Stomach (tissue), 4 donors: ENCODE data around the gene ZNF438.

Experiments
- CTCF ChIP-seq, 7 experiments: fragments of 450-650 bp in 4 of 7; fragments of 200-600 bp in 3 of 7; sonication (generic) in 3 of 7; IDR thresholded peaks; one replicate each; pipeline ENCODE4 v1.5.1; 2016 to 2019; ENCODE audit warnings: antibody characterized with exemption in 7 of 7, control low read depth in 2 of 7, mild to moderate bottlenecking in 1 of 7
- POLR2A ChIP-seq, 4 donors: fragments of 450-650 bp; IDR thresholded peaks; one replicate each; pipeline ENCODE4 v1.6.1; 2016; ENCODE audit warnings: antibody characterized with exemption in 4 of 4, control low read depth in 2 of 4, mild to moderate bottlenecking in 1 of 4, moderate library complexity in 1 of 4

- TF ChIP-seq POLR2A (IDR thresholded peaks at IDR 0.05), result no peak
- TF ChIP-seq CTCF (IDR thresholded peaks at IDR 0.05), result no peak
These were observed 51.7 kb downstream of the ZNF438 start for GRCh38 chr10:30979956-30980355.
